T follicular helper cell (primary cell): Measurements from ENCODE around the gene G3BP1.
"Not testable (repeated sequence)": the region's sequence is repeated elsewhere in the genome, so short reads cannot be mapped to it uniquely, and the experiment has no call there.

ENCODE experiments used
- DNase-seq: peaks from one replicate; pipeline ENCODE4 v3.0.0-alpha.2; 2020; ENCODE audit warnings: low read depth

Gene G3BP1

DNA sequence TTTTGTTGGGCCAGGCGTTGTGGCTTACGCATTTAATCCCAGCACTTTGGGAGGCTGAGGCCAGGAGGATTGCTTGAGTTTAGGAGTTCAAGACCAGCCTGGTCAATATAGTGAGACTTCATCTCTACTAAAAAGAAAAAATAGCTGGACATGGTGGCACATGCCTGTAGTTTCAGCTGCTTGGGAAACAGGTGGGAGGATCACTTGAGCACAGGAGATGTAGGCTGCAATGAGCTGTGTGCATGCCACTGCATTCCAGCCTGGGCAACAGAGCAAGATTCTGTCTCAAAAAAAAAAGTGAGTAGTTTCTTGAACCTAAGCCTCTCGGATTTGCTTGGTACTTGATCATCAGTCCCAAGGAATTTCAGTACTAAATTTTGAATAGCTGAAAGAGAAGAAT, 26.9 kb downstream of the G3BP1 start:
- DNase-seq: no peak

DNA sequence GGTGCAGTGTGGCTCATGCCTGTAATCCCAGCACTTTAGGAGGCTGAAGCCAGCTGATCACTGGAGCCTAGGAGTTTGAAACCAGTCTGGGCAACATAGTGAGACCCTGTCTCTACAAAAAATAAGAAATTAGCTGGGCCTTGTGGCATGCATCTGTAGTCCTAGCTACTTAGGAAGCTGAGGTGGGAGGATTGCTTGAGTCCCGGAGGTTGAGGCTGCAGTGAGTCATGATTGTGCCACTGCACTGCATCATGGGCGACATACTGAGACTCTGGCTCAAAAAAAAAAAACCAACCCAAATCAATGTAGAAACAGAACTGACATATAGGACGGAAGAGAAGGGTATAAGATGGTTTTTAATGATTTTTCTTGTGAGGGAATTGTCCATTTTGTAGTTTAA, 27.7 kb downstream of the G3BP1 start:
- no peak for DNase-seq

DNA sequence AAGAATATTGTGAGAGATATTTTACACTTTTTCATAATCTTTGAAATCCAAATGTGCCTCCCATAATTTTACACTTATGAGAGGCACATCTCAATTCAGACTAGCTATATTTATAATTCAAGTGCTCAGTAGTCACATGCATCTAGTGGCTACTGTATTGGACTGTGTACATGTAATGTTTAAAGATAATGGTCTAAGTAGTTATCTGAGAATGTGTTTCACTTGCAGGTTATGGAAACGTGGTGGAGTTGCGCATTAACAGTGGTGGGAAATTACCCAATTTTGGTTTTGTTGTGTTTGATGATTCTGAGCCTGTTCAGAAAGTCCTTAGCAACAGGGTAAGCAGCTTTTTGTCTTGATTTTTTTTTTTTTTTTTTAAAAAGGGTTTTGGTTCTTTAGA, 28.8 kb downstream of the G3BP1 start:
- DNase-seq: no peak

DNA sequence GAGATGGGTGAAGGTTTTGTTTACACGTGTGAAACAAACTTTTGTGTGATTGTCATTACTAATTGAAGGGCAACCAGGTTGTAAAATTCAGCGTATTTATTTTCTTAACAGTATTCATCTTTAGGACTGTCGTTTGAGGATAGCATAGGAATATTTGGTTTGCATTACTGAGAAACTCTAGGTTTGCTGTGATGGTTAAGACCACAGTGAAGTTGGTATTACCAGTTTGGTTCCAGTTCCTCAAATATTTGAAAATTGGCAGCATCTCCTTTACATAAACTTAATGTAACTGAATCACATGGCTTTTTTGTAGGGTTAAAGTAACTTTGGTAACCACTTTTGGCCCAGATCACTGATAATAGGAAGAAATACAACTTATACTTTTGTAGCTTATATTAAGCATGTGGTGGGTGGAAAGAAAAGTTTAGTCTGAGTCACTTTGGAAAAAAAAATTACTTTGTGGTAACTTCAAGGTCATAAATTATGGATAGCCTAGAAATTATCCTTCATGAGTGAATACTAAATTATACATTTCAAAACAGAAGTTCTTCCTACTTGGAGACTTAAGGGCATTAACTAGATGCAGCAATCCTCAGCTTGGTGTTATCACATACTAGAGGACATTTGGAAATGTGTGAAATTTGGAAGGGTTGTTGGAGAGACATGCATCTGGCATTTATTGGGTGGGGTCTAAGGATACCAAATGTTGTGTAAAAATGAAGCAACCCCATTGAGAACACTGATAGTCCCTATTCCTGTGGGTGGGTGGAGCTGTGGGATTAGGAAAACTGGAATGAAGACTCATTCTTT, 33.9 kb downstream of the G3BP1 start:
- no peak for DNase-seq

DNA sequence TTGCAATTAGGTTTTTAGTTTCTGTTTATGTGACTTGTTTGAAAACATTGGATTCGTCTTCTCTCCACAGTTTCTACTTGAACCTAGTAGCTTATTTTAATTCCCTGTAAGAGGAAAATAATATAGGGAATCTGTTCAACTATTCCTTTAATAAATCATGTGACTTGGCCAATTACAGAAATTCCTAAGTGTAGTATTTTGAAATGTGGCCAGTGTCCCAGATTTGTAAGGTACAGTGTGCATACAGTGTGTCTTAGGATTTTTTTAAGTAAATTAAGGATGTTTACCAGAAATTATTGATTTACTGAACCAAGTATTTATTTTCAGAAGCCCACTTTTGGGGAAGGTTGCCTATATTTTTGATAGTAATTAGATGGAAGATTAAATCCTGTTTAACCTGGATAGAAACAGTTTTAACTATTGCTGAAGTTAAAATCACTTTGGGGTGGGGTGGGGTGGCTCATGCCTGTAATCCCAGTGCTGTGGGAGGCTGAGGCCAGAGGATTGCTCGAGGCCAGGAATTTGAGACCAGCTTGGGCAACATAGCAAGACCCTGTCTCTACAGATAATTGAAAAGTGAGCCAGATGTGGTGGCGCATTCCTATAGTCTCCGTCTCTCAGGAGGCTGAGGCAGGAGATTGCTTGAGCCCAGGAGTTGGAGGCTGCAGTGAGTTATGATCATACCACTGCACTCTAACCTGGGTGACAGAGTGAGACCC, 36.9 kb downstream of the G3BP1 start:
- DNase-seq: no peak

DNA sequence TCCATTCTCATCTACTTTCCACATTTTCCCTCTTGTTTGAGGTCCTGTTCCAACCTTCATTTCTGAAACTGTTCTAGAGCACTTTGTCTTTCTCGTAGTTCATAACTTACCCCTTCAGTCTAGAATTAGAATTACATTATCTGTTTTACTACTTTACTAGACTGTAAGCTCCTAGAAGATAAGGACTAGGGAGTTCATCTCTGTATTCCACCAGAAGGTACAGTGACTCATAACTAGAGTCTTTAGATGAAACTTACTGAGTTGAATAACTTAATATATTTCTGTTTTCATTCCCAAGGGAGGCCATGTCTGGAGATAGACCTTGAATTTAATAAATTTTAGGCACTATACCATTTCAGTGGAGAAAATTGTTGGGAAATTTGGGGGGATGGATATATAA, 38.7 kb downstream of the G3BP1 start:
- no peak for DNase-seq

DNA sequence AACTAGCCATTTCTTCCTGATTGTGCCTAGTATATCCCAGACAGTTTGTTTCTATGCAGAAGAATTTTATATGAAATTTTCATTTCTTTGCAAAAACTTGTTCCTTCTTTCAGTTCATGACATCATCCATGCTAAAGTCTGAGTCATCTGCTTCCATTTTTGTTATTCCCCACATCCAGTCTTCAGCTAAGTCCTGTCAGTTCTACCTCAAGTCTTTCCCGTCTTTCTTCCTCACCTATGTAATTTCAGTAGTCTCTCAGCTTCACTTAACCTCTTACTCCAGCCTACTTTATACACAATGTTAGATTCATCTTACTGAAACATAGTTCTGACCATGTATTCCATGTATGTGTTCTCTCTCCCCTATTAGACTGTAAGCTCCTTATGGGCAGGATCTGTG, 39.1 kb downstream of the G3BP1 start:
- no peak for DNase-seq

DNA sequence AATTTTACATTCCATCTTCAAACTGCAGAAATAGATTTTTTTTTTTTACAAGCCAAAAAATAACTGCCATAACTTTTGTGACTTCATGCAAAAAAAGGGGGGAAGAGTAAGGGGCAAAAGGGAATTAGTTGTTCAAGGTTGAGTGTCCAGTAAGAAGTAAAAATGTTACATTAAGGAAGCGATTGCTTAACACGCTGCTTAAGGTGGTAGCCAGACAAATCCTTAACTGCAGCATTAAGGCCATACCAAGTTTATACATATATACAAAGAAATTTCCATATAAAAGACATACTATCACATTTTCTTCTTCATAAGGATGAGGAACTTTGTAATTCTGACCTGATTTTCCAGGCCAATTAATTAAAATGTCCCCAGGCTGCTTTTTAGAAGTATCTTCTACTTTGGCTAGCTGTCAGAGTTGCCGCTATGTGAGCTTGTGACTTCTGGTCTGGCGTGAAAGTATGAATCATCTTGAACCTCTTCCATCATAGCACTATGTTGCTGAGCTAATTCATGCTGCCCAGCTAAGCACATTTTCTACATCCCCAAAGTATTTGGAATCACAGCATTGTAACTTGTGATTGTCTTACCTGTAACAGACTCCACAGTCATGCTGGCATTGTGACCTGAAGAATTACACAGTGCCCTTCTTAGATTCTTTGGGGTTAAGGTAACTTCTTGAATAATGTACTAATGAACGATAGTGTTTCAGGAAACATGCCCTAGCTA, 40.0 kb downstream of the G3BP1 start:
- DNase-seq: no peak

DNA sequence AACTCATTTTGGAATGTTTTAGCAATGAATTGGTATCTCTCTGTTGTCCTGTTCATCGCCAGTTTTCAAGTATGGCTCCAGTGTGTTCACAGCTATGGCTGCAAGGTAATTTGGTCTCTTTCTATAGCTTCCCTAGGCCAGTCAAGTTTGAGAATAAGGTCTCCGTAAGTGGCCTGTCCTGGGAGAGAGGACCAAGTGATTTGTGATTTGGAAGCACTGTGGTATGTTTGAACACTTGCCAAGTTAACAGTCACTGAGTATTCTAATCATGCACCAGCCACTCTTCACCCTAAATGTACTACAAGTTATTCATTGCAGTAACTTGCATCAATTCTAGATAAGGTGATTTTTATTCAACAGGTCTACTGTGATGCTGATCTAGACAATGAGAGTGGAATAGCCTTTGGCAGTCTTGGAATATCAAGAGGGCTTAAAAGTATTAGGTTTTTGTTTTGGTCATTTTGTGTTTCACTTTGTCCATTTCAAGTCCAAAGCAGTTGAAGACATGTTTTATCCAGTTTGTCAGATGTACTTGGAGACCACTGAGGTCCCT, 41.1 kb downstream of the G3BP1 start:
- DNase-seq: no peak

DNA sequence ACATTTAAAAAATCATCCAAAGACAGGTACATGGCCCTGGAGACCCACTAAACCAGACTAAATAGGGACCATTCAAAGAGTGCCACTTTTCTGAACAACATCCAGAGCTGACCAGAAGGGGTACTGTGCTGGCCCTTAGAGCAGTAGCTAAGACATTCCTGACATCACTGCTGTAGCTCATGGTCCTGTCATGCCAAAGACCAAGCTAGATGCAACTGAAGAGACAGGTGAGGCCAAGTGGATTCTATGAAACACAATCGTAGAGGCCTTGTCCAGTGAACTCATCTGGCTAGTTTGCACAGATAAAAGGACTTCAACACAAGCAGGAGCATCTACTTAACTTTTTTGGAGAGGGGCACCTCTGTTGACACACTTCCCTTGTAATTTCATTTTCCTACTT, 43.3 kb downstream of the G3BP1 start:
- DNase-seq: no peak

DNA sequence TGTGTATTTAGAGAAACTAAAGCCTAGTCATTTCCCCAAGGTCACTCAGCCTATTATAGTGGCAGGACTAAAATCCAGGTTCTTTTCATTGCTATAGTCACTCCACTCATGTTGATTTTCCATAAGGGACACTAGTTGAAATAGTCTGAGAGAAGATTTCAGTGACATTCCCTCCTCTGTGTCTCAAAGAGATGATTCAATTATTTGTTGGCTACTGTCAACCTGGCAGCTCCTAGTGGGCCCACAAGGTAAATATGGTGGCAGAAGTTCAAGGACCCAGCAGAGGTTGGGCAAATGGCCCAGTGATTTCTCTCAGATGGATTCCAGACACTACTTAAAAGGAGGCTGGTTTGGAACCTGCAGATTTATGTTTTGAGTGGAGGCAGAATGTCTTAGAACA, 48.1 kb downstream of the G3BP1 start:
- DNase-seq: no peak

DNA sequence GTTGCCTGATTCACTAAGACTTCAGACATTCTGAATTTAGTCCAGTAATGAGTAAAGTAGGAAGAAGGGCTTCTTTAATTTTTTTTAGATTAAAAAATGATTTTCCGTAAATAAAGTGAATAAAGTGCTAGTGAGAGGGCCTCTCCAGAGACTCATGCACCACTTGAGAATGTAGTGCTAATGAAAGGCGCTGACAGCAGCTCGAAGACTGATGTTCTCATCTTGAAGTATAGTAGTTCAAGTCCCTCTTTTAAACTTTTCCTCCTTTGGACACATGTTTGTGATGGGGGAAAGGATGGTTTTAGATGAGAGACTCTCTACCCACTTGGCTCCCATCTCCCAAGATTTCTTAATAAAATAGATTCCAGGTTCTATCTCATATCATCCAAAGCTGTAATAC, 48.5 kb downstream of the G3BP1 start:
- no peak for DNase-seq

DNA sequence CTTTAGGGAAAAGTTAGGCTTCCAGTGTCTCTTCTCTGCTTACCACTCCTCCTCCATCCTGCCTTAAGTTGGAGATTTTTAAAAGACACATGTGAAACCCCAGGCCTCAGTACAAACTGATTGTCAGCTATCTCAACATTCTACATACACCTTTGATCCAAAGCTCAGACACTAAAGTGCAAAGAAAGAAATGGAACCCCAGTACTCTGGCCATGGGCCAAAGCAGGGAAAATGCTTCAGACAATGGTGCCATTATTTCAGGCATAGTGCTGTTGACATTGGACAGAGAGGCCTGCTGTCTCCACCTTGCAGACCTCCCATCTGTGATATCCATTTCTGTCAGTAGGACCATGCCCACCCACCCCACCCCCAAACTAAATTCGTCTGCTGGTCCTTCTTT, 49.1 kb downstream of the G3BP1 start:
- no peak for DNase-seq

DNA sequence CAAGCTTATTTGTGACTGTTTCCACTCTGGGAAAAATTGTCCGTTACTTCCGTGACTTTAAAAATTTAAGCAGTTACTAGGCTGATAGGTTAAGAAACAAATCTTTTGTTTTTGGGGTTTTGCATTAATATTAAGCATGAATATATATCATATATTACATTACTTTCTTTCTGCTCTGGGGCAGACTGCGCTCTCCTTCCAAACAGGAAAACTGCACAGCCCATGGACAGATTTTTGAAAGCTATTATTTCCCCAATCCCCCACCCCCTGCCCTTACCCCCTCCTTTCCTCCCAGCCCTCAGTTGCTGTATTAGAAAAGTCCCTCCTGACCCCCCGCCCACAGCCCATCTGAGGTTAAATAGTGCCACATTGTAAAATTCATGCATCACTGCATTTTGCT, 50.4 kb downstream of the G3BP1 start:
- no peak for DNase-seq

DNA sequence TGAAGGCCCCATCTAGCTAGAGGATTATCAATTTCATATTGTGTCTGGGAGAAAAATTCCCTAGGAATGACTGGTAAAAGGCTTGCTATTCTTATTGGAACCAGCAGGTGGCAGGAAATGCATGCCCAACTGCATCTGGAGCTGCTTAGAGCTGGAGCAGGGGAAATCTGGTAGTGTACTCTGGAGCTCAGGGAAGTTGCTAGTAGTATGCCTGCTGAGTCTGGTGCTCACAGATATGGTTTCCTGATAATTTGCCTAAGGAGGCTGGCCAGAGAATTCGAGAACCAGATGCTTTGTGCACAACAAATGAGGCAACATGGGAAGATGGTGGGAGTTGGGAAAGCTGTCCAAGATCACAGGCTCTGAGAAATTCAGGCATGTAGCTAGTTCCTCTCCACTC, 53.7 kb downstream of the G3BP1 start:
- DNase-seq: peak; percentile 23

DNA sequence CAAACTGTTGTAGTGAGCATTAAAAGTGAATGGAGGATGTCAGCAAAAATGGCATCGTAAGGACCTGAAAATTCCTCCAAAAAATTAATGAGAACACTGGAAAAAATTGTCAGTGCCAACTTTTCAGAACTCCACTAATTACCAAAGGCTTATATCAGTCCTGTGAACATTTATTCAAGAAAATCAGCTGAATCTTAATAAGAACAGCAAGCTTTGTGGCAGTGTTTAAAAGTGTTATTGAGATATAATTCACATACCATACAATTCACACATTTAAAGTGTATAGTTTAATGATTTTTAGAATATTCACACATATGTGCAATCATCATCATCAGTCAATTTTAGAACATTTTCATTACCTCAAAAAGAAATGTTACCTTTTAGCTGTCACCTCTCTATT, 57.6 kb downstream of the G3BP1 start:
- DNase-seq: no peak

DNA sequence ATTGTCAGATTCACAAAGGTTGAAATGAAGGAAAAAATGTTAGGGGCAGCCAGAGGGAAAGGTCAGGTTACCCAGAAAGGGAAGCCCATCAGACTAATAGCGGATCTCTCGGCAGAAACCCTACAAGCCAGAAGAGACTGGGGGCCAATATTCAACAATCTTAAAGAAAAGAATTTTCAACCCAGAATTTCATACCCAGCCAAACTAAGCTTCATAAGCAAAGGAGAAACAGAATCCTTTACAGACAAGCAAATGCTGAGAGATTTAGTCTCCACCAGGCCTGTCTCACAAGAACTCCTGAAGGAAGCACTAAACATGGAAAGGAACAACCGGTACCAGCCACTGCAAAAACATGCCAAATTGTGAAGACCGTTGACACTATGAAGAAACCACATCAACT, 61.1 kb downstream of the G3BP1 start:
- not testable (repeated sequence) for DNase-seq

DNA sequence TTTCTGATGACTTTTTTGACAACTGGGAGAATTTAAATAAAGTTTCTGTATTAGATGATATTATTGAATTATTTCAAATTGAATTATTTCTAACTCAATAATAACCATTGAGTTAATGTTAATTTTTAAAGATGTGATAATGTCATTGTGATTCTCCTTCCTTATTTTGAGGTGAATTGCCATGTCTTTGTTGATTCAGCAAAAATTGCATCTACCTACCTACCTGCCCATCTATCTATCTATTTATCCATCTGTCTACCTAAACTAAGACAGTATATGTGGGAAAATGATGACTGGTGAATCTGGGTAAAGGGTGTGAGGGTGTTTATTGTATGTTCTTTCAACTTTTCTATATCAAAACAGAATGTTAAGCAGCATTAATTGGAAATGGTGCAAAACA, 75.0 kb downstream of the G3BP1 start:
- DNase-seq: no peak

DNA sequence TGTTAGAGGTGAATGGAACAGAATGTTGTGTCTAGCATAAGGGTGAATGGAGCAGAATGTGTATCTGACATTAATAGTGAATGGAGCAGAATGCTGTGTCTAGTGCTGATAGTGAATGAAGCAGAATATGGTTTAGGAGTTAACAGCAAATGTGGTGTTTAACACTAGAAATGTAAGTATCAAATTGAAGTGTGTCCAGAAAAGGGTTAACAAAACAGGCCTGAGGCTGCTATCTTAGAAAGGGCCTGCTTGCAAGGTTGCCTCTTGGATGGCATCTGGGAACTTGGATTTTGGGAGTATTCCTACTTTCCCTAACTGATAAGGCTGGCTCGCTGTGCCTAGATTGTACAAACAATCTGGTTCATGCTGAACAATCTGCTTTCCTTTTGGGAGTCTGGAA, 76.1 kb downstream of the G3BP1 start:
- no peak for DNase-seq

DNA sequence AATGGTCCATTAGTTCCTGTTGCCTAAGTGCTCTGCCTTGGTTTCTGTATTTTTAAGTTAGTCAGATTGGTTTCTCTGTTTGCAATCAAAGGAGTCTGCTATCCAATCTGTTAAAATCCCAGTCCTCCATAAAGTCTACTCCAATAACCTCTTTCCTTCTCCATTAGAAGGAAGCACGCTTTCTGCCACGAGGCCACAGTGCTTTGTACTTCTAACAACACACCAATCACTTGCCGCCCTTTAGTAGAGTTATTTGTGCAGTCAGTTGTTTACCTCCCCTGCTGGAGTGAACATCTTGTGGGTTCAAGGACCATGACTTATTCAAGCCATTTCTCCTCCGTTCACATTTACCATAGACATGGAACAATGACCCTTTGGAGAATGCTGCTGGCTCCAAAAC, 83.9 kb downstream of the G3BP1 start:
- no peak for DNase-seq

DNA sequence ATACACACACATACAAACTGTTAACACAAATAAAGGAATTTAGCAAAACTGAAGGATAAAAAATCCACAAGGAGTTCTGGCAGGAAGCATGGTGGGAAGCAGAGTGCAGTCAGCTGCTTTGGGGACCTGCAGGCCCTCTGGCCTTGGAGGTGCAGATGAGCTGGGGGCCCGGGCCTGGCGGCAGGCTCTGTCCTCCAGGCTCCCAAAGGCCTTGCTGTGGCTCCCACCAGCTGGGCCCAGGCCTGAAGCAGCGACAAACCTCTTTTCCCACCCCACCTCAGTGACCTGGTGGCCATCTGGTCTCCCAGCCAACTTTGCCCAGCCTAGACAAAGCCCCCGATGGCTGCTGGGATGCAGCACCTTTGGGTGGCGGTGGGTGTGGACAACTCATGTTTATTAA, 85.1 kb downstream of the G3BP1 start:
- no peak for DNase-seq

DNA sequence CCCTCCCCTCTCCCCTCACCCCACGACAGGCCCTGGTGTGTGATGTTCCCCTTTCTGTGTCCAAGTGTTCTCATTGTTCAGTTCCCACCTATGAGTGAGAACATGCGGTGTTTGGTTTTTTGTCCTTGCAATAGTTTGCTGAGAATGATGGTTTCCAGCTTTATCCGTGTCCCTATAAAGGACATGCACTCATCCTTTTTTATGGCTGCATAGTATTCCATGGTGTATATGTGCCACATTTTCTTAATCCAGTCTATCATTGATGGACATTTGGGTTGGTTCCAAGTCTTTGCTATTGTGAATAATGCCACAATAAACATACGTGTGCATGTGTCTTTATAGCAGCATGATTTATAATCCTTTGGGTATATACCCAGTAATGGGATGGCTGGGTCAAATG, 89.1 kb downstream of the G3BP1 start:
- DNase-seq: not testable (repeated sequence)
